GM21717 (cell line): ENCODE measurements around the gene LPCAT2.

Experiments used
- ATAC-seq: cut with Tn5 transposase; IDR thresholded peaks from one replicate; pipeline ENCODE4 v1.9.1; 2021; ENCODE audit warnings: mild to moderate bottlenecking, moderate library complexity; ENCODE audit not compliant: unreplicated experiment

Gene LPCAT2

GRCh38 chr16:55543472-55543871, 34.6 kb downstream of the LPCAT2 start:
- ATAC-seq: no peak

DNA sequence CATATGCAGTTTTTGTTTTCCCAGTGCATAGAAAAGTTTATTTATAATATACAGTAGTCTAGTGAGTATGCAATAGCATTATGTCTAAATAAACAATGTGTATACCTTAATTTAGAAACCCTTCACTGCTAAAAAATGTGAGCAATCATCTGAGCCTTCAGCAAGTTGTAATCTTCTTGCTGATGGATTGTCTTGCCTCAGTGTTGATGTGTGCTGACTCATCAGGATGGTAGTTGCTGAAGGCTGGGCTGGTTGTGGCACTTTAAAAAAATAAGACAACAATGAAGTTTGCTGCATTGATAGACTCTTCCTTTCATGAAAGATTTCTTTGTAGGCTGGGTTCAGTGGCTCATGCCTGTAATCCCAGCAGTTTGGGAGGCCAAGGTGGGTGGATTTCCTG, 43.7 kb downstream of the LPCAT2 start:
- no peak for ATAC-seq

GRCh38 chr16:55555436-55555835, 46.6 kb downstream of the LPCAT2 start:
- no peak for ATAC-seq

DNA sequence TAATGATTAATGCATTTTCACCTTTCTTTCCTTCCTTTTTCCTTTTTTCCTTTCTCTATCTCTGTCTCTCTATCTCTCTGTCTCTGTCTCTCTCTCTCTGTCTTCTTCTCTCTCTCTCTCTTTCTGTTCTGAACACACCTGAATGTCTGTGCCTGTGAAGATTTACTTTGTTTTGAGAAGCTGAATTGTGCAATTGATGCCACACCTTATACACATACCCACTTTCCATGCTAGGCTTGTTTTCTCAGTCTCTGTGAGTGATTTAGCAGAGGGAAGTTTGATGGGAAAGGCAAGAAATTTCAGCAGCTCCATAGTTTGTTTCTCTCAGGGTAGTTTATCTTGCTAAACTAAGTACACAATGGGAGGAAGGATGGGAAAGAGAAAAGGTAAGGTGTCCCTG, 48.3 kb downstream of the LPCAT2 start:
- ATAC-seq: no peak

- no peak for ATAC-seq
These were observed 50.4 kb downstream of the LPCAT2 start for GRCh38 chr16:55559233-55559632.

GRCh38 chr16:55559933-55560516, 51.2 kb downstream of the LPCAT2 start:
- no peak for ATAC-seq

- no peak for ATAC-seq
These were observed 52.5 kb downstream of the LPCAT2 start for GRCh38 chr16:55561319-55561848.

DNA sequence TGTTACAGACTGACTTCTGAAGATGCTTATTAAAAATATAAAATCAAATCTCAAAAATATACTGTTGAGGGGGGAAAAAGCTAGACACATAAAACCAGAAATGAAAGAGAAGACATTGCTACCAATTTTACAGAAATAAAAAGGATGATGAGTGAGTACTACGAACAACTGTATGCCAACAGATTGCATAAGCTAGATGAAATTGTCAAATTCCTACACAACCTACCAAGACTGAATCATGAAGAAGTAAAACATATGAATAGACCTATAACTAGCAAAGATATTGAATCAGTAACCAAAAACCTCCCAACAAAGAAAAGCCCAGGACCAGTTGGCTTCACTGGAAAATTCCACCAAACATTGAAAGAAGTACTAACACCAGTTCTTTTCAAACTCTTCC, 54.1 kb downstream of the LPCAT2 start:
- no peak for ATAC-seq

DNA sequence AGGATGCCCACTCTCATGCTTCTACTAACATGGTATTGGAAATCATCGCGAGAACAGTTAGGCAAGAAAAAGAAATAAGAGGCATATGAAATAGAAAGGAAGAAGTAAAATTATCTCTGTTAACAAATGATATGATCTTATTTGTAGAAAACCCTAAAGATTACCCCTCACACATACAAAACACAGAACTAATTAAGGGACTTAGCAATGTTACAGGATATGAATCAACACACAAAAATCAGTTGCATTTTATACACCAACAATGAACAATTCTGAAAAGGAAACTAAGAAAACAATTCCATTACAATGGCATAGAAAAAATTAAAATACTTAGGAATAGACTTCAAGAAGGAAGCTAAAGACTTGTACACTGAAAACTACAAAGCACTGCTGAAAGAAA, 54.9 kb downstream of the LPCAT2 start:
- ATAC-seq: no peak

GRCh38 chr16:55565086-55565485, 56.2 kb downstream of the LPCAT2 start:
- no peak for ATAC-seq

DNA sequence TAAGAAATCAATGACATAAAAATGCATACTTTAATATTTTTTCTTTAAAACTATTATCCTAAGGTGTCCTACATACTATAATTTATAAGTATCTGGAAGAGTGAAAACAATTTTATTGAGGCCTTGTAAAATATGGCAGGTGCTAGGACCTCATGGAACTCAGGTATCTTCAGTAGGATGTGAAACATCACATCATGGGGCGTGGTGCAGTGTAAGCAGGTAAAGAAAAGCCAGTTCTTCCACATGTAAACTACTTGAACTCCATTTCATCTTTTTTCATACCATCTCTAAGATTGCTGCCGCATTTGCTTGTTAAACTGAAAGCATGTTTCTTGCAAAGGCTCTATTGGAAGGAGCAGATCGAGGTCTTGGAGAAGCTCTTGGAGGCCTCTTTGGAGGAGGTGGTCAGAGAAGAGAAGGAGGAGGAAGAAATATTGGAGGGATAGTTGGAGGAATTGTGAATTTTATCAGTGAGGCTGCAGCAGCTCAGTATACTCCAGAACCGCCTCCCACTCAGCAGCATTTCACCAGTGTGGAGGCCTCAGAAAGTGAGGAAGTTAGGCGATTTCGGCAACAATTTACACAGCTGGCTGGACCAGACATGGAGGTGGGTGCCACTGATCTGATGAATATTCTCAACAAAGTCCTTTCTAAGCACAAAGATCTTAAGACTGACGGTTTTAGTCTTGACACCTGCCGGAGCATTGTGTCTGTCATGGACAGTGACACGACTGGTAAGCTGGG, 57.7 kb downstream of the LPCAT2 start, which contains the start of gene CAPNS2:
CAPNS2 (plus strand) TSS at position 253 of the 744 bp plus-strand sequence; CDS start at position 326, 73 bp downstream.
- no peak for ATAC-seq

GRCh38 chr16:55567382-55567781, 58.5 kb downstream of the LPCAT2 start:
- ATAC-seq: no peak

GRCh38 chr16:55568207-55568606, 59.3 kb downstream of the LPCAT2 start:
- no peak for ATAC-seq

DNA sequence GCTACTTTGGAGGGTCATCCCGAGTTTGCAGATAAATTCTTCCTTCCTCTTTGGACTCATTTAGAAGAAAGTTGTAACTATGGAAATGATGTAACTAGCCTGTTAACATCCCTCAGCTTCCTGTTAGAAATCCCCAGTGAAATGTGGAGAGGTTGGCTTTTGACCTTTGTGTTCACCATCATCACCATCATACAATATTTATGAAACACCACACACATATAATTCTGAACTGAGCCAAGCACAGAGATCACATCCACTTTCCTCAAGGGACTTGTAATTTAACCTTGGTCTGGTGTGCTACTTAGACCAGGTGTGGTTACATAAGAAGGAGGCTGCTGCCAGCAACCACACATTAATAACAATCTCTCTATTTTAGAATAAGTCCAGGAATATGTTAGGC, 60.2 kb downstream of the LPCAT2 start:
- ATAC-seq: no peak

DNA sequence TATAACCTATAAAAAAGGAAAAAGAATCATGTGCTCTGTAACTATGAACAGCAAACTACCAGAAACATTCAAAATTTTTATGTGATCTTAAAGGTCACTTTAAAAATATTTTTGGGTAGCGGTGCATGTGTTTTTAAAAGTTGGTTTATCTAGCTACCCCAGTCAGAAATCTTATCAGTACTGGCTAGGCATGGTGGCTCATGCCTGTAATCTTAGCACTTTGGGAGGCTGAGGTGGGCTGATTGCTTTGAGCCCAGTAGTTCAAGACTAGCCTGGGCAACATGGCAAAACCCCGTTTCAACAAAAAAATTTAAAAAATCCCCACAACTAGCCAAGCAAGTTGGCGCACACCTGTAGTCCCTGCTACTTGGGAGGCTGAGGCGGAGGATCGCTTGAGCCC, 61.3 kb downstream of the LPCAT2 start:
- ATAC-seq: no peak

DNA sequence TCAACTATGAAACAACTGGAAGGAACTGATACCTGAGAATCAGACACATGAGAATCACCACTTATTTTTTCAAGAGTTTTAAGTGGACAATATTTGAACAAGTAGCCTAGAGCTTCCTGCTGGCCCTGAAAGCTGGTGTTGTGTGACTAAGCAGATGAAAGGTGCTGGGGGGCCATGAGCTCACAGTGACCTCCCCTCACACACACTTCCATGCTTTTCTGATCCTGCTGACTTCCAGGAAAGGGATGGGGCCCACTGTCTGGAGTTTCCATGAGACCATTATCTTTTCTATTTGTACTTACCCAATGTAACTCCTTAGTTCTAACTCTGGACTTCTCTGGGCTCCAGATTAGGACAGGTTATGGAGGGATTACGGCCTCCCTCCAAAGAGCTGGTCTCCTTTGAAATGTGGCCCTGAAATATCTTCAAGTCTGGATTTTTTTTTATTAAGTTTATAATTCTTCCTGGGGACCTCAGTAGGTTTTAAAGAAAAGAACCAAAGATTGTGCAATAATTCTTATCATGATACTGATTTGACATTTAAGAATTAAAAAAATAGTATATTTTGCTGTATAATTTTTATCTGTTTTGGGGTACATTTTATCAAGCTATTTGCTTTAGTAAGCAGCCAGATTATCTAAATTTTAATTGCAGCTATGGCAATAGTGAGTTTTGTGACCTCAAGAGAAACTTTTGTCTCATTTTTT, 62.5 kb downstream of the LPCAT2 start:
- no peak for ATAC-seq

GRCh38 chr16:55572439-55572838, 63.6 kb downstream of the LPCAT2 start:
- ATAC-seq: no peak

DNA sequence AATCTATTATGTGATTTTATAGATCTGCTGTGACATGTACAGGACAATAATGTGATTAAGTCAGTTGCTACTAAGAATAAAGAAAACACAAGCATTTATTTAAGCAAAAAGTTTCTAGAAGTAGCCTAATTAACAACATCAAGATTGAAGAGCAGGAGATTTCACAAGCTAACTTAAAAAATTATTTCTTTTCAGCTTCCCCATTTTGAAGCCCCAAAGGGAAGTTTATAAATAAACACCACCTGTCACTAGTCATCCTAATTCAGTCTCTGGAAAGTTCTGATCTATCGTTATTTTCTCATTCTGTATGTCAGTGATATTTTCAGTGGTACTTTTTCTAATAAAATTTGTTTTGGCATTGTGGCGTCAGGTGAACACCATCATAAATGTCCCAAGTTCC, 65.9 kb downstream of the LPCAT2 start:
- ATAC-seq: no peak

GRCh38 chr16:55575496-55575895, 66.6 kb downstream of the LPCAT2 start:
- no peak for ATAC-seq

- ATAC-seq: no peak
These were observed 67.5 kb downstream of the LPCAT2 start for GRCh38 chr16:55576384-55576783.

GRCh38 chr16:55577887-55578286, 69.0 kb downstream of the LPCAT2 start:
- no peak for ATAC-seq

DNA sequence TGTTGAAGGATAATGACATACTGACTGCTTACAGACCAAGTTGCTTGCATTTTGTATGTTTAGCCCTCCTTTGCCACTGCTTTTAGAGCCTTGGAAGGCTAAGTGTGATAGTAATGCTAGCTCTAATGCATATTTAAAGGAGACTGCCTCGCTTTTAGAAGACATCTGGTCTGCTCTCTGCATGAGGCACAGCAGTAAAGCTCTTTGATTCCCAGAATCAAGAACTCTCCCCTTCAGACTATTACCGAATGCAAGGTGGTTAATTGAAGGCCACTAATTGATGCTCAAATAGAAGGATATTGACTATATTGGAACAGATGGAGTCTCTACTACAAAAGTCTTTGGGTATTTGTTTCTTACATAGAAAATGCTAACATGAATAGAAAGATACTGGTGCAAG, 76.8 kb downstream of the LPCAT2 start:
- no peak for ATAC-seq
